ENCODE measurements around the gene F9.

DNA sequence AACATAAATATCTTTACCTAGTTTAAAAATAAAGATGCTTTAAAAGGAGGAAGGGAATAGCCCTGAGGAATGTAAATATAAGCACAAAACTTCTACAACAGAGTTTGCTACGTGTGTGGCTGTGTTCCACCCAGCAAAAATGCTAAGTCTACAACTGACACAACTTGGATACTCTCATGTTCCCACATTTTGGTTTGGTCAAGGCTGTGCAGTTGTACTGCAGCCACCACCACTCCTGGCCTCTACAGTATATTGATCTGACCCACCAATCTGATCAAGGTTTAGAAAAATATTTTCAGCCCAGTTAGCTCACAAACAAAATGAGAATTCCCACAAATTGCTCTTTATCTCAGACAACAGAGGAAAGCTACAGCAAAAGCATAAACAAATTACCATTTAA is 12.1 kb downstream of the F9 start:
- TF ChIP-seq, protein P1, sequence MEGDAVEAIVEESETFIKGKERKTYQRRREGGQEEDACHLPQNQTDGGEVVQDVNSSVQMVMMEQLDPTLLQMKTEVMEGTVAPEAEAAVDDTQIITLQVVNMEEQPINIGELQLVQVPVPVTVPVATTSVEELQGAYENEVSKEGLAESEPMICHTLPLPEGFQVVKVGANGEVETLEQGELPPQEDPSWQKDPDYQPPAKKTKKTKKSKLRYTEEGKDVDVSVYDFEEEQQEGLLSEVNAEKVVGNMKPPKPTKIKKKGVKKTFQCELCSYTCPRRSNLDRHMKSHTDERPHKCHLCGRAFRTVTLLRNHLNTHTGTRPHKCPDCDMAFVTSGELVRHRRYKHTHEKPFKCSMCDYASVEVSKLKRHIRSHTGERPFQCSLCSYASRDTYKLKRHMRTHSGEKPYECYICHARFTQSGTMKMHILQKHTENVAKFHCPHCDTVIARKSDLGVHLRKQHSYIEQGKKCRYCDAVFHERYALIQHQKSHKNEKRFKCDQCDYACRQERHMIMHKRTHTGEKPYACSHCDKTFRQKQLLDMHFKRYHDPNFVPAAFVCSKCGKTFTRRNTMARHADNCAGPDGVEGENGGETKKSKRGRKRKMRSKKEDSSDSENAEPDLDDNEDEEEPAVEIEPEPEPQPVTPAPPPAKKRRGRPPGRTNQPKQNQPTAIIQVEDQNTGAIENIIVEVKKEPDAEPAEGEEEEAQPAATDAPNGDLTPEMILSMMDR (IDR thresholded peaks at IDR 0.05; ENCODE audit: insufficient read depth, low read depth, low read length) = no peak
- no peak for TF ChIP-seq EZH2 (IDR thresholded peaks at IDR 0.05; ENCODE audit: insufficient read depth, low read length)

Data from astrocyte (in vitro differentiated cells and primary cell).